GM21360 (cell line): Measurements from ENCODE around the gene SLC35A2.

ENCODE experiments used
- ATAC-seq: cut with Tn5 transposase; IDR thresholded peaks from one replicate; pipeline ENCODE4 v1.9.1; 2021; ENCODE audit warnings: mild to moderate bottlenecking, moderate library complexity; ENCODE audit not compliant: unreplicated experiment

Gene SLC35A2

DNA sequence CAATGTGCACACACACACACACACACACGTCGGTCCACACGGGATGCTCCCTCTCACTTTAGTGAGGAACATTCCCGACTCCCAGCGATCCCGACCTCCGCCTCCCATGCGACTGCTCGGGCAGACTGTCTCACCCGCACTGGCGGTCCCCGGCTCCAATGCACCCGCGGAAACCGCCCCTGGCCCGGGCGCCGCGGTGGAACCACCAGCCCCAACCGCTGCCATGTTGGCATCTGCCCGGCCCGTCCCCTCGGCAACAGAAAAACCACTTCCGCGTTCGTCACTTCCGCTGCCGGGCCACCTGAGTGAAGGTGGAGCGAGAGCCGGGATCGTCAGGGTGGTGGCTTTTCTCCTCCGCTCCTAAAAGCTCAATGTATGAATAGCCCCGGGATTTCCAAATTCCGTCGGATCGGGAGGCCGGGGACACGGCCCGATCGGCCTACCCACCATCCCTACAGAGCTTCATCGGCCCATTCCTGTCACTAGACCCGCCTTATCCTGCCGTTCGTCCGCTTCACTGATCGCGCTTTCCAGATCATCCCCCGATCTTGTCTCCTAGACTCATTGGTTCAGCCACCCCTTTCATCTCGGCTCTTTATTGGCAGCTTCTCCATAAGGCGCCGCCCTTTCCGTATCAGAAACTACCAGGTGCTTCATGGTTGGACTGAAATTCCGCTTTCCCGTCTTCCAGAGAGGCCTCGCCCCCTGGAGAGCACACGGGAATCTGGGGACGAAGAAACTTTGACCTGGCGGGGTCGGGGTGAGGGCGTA is at the start of gene SLC35A2:
Gene SLC35A2 (minus strand): TSS at position 235 of the 771 bp plus-strand sequence. CDS start 10 bp downstream, at position 225.
- ATAC-seq: peak; percentile 56

GRCh38 chrX:48960291-48960690 is 48.8 kb upstream of the SLC35A2 start:
- no peak for ATAC-seq

DNA sequence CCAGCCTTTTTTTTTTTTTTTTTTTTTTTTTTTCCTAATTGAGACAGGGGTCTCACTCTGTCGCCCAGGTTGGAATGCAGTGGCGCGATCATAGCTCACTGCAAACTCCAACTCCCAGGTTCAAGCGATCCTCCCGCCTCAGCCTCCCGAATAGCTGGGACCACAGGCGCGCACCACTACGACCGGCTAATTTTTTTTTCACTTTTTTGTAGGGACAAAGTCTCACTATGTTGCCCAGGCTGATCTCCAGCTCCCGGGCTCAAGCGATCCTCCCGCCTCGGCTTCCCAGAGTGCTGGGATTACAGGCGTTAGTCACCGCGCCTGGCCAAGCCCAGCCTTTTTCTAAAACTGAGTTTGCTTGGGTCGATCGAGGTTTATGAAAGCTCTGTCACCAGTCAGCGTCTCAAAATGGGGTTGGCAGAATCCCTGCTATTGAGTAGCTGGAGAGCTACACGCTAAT is 47.2 kb upstream of the SLC35A2 start:
- no peak for ATAC-seq

- peak; percentile 73 for ATAC-seq
Measured at GRCh38 chrX:48957827-48958634, 46.6 kb upstream of the SLC35A2 start.

DNA sequence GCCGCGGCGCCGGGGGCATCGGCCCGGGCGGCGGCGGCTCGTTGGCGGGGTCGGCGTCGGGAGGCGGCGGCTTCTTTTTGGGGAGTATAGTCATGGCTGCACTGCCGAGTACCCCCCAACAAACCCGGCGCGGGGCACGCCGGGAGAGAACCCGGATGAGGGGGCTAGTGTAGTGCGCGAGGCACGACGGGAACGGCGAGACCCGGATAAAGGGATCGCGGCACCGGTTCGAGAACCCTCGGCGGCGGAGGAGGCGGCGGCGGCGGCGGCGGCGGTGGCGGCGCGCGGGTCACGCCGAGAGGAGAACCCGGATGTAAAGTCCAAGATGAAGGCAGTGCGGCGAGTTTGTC is 46.0 kb upstream of the SLC35A2 start, which contains the start of gene OTUD5:
Gene OTUD5 (minus strand): TSS at position 131 of the 350 bp plus-strand sequence. CDS start 37 bp downstream, at position 94.
- ATAC-seq: peak; percentile 34

- ATAC-seq: no peak
Measured at GRCh38 chrX:48956728-48957414, 45.4 kb upstream of the SLC35A2 start.

- no peak for ATAC-seq
Measured at GRCh38 chrX:48948589-48948988, 37.1 kb upstream of the SLC35A2 start.

DNA sequence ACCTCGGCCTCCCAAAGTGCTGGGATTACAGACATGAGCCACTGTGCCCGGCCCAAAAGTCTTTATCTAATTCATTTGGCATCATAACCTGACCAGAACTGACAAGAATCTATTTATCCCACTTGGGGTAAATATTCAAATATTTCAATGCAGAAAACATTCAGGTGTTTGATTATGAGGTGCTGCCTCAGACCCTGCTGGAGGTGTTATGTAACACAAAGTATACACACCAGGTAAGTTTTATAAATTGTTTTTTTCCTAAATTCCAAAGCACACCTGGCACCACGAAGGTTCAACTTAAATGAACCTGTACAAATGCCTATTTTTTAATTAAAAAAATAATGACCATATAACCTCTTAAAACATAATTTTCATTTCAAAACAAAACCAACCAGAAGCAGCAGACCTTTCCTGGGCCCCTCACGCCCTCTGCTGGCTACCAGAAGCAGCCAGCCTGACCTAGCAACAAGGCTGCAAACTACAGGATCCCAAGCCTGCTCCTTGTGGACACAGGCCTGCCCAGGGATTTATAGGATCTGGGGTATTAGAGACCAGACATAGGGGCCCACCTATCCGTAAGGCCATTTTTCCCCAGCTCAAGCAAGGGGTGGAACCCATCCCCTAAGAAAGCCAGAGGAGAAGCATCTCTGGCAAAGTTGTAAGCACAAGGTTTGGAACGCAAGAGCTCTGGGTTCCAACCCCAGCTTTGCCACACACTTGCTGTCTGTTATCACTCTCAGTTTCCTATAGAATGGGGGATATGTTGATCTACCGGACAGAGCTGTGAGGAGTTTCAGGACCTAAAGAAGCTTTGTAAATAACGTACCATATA is 34.3 kb upstream of the SLC35A2 start:
- no peak for ATAC-seq

- no peak for ATAC-seq
Measured at GRCh38 chrX:48942895-48943294, 31.4 kb upstream of the SLC35A2 start.

DNA sequence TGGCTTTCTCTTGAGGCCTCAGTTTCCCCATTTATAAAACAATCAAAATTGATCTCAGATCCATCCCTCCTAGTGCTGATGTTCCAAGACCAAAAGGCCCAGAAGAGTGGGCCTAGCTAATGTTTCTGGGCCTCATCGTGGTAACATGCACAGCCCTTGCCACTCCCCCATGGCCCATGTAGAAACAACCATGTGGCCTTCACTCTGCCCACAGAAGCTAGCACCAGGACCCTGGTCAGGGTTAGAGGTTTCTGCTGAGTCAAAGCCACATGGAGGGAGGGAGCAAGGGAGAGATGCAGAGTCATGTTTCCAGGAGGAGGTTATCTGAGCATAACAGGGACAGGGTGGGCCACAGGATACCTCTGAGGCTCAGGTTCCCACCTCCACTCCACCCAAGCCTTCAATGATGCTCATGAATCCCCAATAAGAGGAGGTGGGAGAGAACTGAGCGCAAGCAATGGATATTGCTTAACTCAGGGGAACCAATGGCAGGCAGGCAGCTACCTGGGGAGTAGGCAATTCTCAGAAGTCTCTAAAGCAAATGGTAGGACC is 29.0 kb upstream of the SLC35A2 start:
- ATAC-seq: no peak

- ATAC-seq: no peak
Measured at GRCh38 chrX:48939524-48940228, 28.2 kb upstream of the SLC35A2 start.

- ATAC-seq: peak; percentile 46
Measured at GRCh38 chrX:48938721-48939425, 27.4 kb upstream of the SLC35A2 start.

DNA sequence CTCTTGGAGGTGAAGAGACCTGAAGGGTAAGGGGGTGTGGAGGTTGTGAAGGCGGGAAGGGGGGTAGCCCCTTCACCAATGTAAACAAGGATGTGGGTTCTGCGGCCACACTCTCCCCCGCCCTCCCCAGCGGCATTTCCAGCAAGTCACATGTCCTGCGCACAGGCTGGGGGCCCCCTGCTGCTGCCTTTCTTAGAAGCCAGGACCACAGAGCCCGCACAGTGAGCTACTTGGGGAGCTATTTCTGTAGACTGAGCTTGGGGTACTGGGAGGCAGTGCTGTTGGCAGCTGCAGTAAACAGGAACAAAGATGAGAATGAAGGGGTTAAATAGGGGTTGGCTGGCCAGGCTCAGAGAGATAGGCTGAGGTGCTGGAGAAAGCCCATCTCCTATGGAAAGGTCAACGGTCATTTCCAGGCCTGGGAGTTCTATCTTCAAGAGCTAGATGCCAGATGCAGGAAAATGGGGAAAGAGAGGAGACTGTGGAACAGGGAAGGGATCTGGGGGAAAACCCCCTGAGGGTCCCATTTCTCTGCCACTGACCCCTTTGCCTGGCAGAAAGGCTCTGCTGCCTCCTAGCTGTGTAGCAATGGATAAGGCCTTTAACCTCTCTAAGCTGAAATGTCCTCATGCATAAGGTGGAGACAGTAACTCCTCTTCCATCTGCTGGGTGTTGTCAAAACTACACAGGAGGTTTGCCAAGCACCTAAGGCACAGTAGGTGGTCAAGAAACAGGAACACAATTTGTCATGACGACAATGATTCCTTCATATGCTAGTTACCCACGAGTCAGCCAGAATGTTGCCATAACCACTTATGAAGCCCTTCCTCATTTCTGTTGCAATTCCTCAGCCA is 25.8 kb upstream of the SLC35A2 start:
- ATAC-seq: peak; percentile 66

GRCh38 chrX:48936429-48937053 is 25.1 kb upstream of the SLC35A2 start:
- no peak for ATAC-seq

DNA sequence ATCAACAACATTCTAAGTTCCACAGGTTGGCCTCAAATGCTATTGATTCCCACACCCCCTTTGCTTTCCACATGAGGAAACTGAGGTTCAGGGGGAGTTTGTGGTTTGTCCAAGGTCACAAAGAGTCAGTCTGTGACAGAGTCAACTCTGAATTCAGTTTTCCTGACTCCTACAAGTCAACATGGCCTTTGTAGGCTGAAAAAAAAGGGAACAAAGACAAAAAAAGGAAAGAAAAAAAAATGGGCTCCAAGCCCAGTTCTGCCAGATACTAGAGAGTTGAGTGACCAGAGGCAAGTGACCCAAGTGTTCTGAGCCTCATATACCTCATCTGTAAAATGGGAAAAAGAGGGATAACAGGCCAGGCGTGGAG is 23.8 kb upstream of the SLC35A2 start:
- no peak for ATAC-seq

GRCh38 chrX:48934581-48935300 is 23.3 kb upstream of the SLC35A2 start:
- no peak for ATAC-seq

DNA sequence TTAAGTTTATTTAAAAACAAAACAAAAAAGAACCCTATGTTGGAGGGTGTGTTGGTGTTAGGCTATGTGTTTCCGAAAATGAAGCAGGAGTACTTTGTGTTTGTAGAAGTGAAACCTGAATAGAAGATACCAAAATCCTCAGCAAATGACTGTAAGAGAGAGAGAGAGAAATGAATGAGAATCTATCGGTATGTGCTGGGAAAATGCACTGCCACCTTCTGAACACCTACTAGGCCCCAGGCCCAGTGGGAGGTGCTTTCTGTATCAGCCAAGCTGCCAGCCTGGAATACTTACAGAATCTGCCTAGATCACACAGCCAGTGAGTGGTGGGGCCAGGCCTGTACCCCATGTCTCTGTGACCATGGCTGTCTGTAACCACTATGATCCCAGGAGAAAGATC is 22.3 kb upstream of the SLC35A2 start:
- no peak for ATAC-seq
